GM19467 (cell line): ENCODE measurements around the gene POLK.
A peak's percentile ranks its signal among the peaks of the same experiment; 100 is the strongest.
"Not testable (repeated sequence)": the region's sequence is repeated elsewhere in the genome, so short reads cannot be mapped to it uniquely, and the experiment has no call there.

Experiments used
- ATAC-seq: cut with Tn5 transposase; IDR thresholded peaks from one replicate; pipeline ENCODE4 v1.9.1; 2021; ENCODE audit warnings: mild to moderate bottlenecking, moderate library complexity; ENCODE audit not compliant: unreplicated experiment

POLK gene

DNA sequence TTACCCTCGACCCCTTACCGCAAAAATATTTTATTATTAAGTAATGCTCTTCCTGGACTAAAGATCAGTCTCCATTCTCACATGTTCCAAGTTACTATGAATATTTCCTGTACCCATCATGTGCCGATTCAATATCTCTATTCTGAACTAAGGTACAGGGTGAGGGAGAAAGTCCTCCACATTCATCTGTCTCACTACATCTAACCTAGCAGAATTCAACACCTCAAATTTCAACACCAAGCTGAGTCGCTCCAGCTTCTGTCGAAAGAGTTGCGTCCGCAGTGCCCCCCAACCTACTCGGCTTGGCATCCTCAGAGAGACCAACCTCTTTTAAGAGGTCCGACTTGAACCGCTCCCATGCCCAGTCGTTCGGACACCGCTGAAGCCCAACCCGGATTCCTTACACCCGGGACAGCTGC lies 1.3 kb upstream of the POLK start:
- no peak for ATAC-seq

DNA sequence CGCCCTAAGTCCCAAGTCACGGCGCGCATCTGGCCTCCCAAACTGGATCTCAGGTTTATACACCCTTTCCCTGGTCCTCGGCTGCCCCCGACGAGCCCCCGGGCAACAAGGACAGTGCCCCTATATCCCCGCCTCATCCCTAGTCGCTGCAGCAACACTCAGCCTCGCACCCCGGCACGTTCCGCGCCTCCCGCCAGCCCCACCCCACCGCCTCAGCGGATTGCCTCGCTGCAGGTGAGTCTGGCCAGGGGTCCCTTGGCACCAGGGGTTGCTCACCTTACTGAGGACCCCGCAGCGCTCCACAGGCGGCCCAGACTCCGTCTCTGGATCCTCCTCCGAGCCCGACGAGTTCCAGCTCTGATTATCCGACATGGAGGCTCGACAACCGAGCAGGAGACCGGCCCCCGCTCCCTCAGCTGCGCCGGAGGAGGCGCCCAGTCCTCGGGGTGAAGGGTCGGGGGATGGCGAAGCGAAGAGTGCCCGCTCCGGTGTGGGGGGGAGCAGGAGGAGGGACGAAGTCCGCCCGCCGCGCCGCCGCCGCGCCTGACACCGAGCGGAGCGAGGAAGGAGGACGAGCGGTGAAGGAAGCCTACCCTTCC lies 756 bp upstream of the POLK start:
- ATAC-seq: peak; percentile 20

DNA sequence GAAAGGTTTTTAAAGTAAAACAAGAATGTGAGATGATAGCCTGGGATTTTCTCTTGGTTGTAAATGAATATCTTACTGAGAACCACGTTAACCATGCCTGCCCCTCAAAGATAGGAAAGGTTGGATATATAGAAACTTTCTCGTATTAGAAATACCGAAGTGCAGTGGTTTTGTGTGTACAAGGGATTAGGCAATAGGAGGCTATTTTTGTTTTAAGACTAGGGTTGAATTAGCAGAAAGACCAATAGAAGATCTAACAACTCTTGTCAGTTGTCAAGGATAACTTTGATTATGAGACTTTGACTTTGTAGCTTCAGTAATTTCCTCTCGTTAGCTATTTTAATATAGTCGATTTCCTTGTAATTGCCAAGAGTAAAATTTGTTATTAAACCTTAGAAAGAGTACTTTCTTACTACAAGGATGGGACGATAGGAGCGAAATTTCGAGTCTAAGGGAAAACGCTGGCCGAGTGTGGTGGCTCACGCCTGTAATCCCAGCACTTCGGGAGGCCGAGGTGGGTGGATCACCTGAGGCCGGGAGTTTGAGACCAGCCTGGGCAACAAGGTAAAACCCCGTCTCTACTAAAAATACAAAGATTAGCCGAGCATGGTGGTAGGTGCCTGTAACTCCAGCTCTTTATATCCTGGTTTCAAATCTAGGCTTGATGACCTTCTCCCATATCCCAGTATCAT lies 838 bp downstream of the POLK start:
- no peak for ATAC-seq

DNA sequence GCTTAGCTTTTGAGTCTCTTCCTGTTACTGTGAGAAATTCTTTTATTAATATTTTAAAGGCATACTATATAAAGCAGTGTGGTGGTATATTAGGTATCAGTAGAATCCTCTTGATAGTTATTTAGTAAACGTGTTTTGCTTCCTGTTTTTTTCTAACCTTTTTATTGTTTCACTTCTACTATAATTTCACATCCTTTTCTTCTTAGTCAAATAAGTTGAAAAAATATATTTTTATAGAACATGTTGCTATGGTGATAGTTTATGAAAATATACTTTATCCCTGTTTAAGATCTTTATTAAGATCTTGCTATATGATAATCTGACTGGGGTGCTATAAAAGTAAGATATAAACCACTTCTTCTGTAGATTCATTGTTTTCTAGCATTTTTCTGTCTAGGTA lies 2.1 kb downstream of the POLK start:
- ATAC-seq: no peak

DNA sequence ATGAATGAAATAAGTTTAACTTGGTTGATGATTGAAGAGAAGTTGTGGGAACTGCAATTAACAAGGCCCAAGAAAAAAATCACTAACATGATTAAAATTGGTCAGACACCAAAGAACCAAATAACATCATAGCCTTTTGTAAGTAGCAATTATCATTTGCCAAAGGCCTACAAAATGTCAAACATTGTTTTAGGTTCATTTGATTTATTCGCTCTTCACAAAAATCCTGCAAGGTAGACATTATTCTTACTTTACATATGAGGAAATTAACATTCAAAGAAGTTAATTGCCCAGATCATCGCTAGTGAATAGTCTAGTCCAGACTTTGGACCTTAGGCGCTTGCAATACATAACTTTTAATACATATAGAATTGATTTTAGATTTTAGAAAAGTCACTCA lies 2.6 kb downstream of the POLK start:
- no peak for ATAC-seq

DNA sequence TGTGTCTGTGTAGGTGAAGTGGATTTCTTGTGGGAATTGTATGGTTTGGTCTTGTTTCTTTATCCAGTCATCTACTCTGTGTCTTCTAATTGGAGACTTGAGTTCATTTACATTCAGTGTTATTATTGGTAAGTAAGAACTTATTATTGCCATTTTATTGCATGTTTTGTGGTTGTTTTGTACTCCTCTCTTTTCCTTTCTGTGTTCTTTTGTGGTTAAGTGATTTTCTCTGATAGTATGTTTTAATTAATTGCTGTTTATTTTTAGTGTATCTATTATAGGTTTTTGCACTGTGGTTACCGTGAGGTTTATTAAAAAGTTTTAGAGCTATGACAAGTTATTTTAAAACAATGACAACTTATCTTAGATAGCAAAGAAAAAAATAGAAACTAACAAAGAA lies 8.1 kb downstream of the POLK start:
- ATAC-seq: no peak

DNA sequence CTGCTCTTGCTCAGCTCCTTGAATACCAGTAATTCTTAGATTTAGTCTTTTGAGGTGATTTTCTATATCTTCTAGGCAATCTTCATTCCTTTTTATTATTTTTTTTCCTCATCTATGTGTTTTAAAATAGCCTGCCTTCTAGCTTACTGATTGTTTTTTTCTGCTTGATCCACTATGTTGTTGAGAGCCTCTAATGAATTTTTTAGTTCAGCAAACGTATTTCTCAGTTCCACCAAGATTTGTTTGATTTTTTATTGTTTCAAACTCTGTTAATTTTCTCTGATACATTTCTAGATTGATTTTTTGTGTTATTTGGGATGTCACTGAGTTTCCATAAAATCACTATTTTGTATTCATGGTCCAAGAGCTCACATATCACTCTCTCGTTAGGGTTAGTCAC lies 9.5 kb downstream of the POLK start:
- ATAC-seq: no peak

DNA sequence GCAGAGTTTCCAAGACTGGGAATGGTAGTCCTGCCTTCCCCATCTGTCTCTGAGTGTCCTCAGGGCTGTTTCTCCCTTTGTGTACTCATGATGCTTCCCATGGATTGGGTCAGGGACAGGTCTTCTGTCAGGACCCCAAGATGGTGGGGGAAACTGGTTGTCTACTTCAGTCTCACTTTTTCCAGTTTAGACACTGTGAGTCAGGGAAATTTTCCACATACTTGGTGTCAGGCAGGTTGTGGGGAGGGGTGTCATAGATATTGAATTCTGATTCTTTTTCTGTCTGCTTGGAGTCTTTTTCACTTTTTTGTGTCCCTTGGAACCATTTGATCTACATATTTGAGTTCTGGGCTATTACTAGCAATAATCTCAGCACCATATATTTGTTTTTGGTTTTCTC lies 10.3 kb downstream of the POLK start:
- no peak for ATAC-seq

DNA sequence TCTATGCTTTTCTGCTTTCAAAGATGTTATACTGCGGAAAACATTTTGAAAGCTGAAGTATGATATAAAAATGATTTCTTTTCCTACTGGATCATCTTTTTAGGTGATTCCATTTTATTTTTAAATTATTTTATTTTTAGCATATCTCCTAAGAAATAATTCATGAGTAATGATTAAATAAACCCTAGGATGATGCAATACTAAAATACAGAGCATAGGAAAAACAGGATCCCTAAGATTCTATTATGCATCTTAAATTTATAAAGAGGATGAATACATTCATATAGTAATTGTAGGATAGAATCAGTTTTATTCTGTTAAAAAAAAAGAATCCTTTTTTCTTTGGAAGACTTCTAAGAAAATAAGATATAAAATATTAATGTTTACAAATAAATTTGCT lies 10.9 kb downstream of the POLK start:
- ATAC-seq: no peak

DNA sequence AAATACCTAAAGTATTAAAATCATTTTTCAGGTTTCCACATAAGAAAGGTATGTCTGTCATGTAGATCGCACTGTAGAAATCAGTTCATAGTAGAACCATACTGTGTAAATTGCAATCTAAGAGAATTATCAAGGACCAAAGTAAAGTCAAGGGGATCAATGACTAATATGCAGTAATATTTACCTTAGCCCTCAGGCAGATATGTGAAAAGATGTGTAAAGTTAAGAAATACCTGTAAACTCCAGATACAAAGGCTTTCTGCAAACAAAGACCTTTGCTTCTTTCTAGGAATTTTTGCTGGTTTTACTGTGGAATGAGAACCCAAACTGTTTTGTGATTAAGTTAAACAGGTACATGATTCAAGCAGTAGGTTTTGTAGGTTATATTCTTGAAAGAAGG lies 11.6 kb downstream of the POLK start:
- ATAC-seq: no peak

DNA sequence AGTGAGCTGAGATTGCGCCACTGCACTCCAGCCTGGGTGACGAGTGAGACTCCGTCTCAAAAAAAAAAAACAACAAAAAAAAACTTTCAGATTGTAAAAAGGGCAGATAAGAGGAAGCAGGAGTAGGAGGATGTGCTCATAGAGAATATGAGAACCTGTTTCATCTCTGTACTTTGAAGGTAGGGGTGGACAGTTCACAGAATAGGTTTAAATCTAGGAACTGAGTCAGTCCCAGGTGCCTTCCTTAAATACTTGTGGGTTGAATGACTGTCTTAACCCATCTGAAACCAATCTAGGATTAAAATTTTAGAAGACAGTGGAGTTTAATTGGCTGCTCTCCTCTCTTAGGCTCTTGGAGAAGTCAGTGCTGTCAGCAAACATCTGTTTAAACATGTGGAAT lies 12.4 kb downstream of the POLK start:
- peak; percentile 79 for ATAC-seq

DNA sequence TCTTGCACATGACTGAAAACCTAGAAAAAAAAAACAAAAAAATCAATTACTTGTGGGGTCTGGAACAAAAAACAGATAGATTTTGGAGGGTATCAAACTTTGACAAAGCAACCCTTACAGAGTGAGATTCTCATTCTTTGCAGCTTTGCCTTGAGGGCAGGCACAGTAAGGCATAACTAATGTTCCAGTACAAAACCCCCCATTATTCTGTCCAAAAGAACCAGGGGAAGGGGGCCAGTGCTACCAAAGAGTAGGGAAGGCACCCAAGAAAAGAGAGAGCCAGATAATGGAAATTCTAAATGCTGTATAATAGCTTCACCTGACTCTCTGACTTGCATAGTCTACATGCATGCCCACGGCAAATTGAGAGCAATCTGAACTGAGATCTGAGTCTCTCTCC lies 12.9 kb downstream of the POLK start:
- ATAC-seq: no peak

DNA sequence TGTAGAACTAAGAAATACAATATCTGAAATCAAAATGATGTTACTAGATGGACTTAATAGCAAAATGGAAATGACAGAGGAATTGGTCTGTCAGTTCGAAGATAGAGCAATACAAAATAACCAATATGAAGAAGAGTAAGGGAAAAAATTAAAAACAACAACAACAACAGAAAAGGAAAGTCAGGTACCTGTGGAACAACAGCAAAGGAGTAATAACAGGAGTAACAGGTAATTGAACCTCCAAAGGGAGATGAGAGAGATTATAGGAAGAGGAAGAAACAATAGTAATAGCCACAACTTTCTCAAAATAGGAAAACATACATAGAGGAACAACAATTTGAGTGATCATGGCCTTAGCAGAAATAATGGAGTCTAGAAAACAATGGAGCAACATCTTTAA lies 13.7 kb downstream of the POLK start:
- ATAC-seq: no peak

DNA sequence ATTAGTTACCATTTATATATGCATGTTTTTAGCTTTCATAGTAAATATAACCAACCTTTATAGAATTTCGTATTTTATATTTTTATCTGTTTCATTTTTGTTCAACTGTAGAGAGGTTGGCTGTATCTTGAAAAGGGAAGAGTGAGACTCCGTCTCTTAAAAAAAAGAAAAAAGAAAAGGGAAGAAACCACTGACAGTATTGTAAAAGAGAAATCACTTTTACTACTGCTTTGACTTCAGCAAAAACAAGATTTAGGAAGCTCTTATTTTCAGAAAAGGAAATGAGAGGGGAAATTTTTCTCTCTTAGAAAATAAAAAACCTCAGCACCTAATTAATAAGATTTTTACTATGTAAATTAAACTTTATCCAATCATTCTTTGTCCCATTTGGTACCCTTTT lies 14.4 kb downstream of the POLK start:
- ATAC-seq: no peak

DNA sequence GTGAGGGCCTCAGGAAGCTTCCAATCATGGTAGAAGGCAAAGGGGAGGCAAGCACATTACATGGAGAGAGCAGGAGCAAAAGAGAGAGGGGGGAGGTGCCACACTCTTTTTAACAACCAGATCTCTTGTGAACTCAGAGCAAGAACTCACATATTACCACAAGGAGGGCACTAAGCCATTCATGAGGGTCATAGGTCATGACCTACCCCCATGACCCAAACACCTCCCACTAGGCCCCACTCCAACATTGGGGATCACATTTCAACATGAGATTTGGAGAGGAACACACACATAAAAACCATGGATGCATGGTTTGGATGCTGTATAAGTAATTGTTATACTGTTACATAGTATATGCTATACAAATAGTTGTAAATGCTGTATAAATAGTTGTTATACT lies 17.5 kb downstream of the POLK start:
- ATAC-seq: no peak

DNA sequence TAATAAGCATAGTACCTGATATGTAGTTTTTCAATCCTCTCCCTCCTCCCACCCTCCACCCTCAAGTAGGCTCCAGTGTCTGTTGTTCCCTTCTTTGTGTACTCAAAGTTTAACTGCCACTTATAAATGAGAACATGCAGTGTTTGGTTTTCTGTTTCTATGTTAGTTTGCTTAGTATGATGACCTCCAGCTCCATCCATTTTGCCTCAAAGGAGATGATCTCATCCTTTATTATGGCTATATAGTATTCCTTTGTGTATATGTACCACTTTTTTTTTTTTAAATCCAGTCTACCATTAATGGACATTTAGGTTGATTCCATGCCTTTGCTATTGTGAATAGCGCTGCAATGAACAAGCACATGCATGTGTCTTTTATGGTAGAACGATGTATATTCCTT lies 20.5 kb downstream of the POLK start:
- ATAC-seq: no peak

DNA sequence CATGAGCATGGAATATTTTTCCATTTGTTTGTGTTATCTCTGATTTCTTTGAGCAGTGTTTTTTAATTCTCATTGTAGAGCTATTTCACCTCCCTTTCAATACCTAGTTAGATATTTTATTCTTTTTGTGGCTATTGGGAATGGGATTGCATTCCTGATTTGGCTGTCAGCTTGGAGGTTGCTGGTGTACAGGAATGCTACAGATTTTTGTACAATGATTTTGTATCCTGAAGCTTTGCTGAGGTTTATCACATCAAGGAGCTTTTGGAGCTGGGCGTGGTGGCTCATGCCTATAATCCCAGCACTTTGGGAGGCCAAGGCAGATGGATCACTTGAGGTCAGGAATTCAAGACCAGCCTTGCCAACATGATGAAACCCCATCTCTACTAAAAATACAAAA lies 22.0 kb downstream of the POLK start:
- ATAC-seq: not testable (repeated sequence)

DNA sequence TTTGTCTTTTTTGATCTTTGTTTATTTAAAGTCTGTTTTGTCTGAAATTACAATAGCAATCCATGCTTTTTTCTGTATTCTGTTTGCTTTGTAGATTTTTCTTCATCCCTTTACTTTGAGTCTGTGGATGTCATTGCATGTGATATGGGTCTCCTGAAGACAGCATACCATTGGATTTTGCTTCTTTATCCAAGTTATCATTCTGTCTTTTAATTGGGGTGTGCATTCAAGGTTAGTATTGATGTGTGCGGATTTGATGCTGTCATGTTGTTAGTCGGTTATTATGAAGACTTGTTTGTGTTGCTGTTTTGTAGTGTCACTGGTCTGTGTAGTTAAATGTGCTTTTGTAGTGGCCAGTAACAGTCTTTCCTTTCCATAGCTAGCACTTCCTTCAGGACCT lies 23.0 kb downstream of the POLK start:
- no peak for ATAC-seq

DNA sequence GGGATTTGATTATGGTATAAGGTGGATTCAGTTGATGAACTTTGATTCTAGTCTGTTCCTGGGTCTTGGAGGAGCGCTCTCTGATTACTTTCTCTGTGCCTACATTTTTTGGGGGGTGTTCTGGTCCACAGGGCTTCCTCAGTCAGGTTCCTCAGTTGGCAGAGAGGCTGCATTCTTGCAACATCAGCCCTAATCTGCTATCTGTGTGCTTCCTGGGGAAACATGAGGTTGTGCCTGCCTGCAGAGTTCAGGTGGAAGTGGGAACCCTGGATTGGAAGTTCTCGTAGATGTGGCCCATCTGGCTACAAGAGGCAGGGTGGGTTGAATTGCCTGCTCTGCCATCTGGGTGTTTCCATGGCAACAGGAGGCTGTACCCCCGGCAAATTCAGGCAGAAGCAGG lies 24.5 kb downstream of the POLK start:
- ATAC-seq: no peak

DNA sequence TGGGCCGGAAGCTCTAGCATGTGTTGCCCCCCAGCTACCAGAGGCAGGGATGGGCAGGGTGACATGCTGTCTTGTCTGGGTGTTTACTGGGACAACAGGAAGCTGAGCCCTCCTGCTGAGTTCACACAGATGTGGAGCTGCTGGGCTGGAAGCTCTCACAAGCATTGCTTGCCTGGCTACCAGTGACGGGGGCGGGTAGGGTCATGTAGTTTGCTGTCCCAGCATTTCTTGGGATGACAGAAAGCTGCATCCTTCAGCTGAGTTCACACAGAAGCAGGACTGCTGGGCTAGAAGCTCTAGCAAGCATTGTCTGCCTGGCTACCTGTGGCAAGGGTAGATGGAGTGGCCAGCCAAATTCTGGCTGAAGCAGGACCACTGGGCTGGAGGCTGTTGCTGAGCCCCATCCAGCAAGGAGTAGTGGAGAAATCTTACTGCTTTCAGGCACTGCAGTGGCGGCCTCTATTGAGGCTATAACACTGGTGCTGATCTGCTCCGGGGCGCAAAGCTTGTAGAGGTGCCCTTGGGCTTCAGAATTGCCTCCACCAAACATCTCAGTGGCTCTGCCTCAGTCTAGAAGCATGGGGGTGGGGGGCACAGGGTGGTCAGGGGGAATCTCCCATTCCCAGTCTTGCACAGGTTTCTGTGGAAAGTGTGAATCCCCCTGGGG lies 25.1 kb downstream of the POLK start:
- ATAC-seq: no peak

DNA sequence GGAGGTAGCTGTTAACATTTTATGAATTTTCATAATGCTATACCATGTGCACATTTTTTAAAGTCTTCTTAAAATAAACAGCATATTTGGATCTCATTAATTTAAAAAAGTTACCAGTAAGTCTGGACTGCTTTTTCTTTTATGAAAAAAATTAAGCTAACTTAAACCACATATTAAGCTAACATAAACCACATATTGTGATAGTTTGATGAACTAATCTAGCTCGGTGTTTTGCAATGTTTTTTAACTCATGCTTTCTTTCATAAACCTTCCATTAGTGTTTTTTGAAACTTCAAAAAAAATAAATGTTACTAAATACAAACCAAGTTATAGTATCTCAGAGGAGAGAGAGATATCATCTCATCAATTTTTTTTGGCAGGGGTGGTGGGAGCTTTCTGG lies 26.5 kb downstream of the POLK start:
- no peak for ATAC-seq

DNA sequence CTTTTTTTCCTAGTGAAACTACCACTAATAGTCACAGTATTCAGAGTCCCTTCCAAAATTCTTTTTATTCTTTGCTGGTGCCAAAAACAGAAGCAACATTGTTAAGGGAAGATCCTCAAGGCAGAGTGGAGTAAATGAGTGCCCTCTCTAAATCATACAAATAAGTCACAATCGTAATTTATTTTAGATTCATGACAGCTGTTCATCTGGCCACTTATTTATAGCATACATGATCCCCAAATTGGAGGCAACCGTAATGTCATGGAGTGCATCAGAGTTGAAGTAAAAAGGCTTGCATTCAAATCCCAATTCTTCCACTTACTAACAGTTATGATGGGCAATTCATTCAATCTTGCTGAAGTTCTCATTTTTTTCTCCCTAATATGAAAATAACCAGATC lies 33.4 kb downstream of the POLK start:
- no peak for ATAC-seq

DNA sequence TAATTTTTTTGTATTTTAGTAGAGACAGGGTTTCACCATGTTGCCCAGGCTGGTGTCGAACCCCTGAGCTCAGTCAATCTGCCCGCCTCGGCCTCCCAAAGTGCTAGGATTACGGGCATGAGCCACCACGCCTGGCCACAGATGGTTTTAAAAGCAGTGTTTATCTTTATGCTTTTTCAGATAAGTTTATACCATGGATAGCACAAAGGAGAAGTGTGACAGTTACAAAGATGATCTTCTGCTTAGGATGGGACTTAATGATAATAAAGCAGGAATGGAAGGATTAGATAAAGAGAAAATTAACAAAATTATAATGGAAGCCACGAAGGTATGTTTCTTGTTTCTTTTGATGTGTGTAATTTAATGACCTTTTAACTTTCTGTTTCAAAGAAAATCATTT lies 35.1 kb downstream of the POLK start:
- no peak for ATAC-seq
